Head of caudate nucleus (tissue), 42 donors: Measurements from ENCODE around the gene ENOX1.

Experiments used
- DNase-seq, 42 donors: peaks; one replicate each; pipeline versions ENCODE4 v3.0.0 to v3.0.0-alpha.2; 2020 to 2021; ENCODE audit warnings: mixed read lengths in 7 of 42
- intact Hi-C: fragments of 100-400 bp; cut with DNase I; formaldehyde crosslinking; loops from one replicate; pipeline ENCODE4 v1.15.0; 2022

Gene ENOX1

DNA sequence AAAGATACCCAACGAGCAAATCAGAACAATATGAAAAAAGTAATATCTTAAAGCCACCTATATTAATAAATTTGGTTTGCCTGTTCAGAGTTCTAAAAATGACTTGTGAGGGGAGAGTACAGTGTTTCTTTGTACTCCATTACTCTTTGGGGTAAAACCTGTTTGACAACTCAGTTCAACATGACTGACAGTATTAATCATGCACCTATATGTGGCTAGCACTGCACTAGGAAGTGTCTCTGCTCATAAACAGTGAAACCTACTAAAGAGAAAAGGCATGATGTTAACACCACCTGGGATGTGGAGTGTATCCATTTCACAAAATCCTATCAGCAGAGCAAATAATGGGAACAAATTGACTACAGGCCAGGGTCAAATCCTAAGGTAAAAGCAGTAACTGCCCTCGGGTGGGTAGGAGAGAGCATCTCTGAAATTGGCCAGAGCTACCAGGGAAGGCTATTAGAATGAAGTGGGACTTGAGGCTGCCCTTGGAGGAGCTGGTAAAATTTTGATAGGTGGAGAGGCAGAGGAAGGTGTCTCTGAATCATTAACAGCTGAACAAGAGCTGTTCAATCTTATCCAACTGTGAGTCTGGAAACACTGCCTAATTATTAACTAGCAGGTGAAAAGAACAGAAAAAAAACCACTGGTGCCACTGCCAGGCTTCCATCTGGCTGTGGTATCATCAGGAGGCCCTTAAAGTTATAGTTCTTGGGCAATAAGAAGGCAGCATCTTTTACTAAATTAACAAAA lies 398.3 kb downstream of the ENOX1 start:
- intact Hi-C loops: no loop called here
- DNase-seq: no peak

DNA sequence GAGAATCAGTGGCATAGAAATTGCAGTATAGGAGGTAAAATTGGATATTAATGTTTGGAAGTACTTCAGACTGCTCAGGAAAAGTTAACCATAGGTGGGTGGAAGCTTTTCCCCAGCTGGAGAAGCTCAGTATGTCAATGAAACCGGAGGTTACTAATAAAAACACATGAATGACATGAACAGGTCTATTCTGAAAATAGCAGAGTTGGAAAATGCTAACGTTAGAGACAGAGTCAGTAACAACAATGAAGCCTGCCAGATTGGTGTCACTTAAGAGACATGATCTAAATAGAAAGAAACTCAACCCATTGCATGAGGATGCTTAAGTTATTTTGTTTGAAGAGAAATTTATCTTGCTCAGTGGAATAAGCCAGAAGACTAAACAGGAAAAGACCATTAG lies 398.9 kb downstream of the ENOX1 start:
- DNase-seq: peak in 3 of 42 donors; percentile 27 to 47 (median 33)
- intact Hi-C loops: no loop called here

DNA sequence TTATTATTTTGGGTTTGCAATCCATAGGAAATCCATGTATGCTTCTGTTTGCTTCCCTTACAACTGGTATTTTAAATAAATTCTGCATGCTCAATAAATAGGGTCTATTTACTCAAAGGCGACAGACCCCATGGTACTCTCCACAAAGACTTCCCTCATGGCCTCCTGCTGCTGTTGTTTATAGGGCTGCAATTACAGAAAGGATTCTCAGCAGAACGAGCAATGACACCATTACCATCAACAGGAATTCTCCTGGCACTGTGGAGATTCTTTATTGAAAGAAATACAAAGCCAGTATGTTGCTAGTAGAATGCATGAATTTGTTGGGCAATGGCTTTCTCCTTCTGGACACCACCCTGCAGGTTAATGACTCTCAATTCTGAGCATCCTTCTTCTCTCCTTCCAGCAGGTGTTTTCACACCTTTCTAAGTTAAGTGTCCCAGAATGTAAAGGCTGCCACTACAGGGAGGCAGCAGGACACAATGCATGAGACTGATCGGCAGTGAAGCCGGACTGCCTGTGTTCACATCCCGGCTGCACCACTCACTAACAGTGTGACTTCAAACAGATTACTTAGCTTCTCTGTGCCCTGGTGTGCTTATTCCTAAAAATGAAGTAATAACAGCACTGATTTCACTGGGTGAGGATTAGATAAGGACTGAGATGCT lies 403.1 kb downstream of the ENOX1 start:
- intact Hi-C loops: no loop called here
- no peak for DNase-seq

DNA sequence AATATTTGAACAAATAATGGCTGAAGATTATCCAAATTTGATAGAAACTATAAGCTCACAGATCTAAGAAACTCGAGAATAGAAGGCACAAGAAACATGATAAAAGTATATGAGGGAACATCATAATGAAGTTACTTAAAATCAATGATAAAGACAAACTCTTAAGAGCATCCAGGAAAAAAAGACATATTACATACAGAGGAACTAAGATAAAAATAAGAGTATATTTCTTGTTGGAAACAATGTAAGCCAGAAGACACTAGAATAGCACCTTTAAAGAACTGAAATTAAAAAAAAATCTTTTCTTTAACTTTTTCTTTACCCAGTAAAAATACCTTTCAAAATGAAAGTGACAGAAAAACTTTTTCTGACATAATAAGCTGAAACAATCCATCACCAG lies 407.0 kb downstream of the ENOX1 start:
- no peak for DNase-seq
- intact Hi-C loops: no loop called here

DNA sequence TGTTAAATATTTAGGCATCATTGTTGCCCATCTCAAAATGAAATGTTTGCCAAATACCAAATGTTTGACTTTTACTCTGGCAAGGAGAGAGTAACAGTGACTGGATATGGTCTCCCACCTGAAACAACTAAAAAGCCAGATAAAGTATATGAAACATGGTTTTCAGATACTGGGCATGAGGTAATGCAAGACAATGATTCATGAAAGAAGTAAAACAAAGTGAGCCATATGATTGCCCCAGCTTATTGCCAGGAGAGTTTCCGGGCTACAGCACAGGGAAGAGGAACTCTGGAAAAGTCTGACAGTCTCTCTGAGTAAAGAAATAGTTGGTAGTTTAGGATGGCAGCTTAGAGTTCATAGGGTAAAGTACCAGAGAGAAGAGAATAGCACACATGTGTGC lies 408.8 kb downstream of the ENOX1 start:
- intact Hi-C loops: no loop called here
- DNase-seq: no peak

DNA sequence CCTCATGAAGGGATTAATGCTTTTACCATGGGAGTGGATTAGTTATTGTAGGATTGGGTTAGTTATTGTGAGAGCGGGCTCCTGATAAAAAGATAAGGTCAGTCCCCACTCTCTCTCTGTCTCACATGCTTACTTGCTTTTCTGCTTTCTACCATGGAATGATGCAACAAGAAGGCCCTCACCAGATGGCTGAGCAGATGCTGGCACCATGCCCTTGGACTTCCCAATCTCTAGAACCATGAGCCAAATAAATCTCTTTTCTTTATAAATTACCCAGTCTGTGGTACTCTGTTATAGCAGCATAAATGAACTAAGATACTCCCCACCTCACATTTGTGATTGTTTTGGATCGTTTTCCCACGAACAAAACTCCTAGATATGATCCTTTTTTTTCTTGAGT lies 409.6 kb downstream of the ENOX1 start:
- no peak for DNase-seq
- intact Hi-C loops: no loop called here

DNA sequence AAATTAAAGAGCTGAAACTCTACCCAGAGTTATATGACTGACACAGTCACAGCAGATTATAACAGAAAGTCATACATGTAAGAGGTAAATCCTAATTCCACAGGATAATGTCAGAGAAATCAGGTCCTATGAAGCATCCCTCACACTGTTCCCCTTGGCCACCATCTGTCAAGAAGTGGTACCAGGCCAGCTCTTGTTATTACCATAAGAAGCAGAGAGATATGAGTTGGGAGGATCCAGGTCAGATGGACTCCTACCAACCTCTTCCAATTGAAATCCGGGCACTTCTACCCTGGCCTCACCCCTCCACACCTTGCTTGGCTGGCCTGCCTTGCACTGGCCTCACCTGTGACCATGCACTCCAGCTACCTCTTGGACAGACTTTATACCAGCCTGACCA lies 410.2 kb downstream of the ENOX1 start:
- intact Hi-C loops: no loop called here
- no peak for DNase-seq

DNA sequence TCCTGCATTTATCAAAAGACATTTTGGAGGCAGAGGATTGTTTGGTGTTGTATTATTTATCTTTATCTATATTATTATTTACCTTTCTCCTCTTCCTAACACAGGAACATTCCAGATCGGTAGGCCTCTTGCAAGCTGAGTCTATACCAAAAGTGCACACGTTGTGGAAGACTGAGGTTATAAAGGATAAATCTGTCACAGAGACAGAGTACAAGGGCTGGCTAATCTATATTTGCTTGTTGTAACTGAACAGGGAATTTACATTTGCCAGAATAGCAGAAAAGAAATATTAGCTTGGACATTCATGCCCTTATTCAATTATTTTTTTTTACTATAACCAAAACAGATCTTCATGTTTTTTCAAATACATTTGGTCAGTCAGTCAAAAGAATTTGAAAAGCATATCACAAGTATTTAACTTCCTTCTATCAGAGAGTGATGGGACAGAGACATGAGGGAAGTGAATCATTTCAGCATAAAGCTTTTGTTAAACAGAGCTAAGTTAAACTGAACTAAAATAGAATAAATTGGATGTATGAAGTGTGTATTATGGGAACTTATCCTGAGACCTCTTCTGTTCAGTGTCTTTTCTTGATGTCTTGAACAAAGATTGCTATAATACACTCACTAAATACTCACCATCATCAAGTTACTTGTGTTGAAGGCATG lies 410.8 kb downstream of the ENOX1 start:
- intact Hi-C loops: no loop called here
- DNase-seq: no peak

DNA sequence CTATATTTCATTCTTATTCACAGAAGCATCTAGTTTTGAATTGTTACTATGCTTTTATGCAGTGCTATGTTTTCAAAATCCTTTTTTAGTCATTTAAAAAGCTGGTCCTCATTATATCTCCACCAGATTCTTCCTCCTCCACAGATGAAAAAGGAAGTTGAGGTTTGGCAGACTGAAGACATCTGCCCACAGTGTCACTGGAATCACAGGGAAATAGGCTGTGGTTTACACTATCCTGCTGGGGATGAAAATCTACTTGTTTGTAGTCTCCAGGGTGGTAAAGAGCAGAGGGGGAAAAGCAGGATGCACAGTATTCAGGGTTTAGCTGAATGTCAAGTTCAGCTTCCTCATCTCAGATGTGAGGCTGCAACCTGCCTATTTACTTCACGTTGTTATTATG lies 412.2 kb downstream of the ENOX1 start:
- intact Hi-C loops: no loop called here
- no peak for DNase-seq

DNA sequence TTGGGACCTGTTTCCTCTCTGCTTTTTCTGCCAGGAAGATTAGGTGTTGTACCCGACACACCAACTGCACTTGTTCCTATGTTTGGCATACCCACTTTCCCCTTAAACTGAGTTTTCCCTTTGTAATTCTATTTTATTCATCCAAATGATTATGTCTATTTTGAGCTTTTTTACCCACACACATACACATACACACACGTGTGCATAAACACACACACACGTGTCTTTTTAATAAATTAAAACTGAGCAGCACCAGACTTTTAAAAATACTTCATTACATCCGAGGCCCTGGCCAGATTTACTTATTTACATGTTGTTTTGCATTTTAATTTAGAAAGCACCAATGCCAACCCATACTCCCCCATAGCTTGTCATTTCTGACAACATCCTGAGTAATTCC lies 413.4 kb downstream of the ENOX1 start:
- intact Hi-C loops: no loop called here
- DNase-seq: no peak

DNA sequence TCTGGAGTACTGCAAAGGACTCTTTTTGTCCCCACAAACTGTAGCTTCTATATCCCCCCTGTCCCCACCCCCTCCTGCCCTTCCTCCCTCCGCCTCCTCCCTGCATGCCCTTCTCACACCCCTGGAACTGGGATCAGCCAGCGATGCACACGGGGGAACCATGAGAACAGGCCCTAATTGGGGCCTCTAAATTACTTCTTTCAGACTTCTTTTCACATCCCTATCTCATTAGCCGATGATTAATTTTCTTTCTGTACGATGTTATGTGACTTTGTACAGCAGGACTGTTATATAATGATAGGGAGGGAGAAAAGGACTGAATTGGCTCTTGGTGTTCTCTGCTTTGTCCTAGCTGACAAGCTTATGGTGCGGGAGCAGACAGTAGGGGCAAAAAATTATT lies 415.9 kb downstream of the ENOX1 start:
- intact Hi-C loops: no loop called here
- no peak for DNase-seq

DNA sequence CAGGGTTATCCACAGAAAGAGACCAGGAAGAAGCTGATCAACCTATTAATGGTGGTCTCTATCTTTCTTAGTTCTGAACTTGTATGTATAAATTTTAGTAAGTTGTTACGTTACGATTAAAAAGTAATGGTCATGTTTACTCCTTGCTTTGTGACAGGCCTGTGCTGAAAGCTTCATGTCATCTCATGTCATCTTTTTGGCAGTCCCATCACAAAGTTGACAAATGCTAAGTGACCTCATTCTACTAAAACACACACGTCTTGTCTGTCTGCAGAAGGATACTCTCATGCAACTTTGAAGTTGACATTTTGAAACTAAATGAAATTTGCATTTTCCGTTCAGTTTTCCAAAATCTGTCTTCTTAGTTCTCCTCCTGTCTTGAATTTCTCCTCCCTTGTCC lies 417.5 kb downstream of the ENOX1 start:
- intact Hi-C loops: no loop called here
- no peak for DNase-seq

DNA sequence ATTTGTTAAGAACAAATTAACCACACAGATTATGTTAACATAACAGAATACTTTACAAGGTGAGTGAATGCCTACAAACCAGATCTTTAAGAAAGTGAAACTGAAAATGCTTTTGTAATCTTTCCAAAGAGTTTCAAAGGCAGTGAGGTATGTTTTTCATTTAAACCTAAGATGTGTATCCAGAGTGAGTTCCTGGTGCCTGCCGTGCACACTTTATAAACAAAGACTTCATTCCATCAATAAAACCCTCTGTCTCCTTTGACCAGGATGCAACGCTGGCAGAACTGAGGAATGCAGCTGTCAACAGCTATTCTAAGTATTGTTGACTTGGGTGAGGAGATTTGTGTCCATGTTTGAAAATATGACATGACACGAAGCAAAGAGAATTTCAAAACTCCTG lies 418.8 kb downstream of the ENOX1 start:
- no peak for DNase-seq
- intact Hi-C loops: no loop called here

DNA sequence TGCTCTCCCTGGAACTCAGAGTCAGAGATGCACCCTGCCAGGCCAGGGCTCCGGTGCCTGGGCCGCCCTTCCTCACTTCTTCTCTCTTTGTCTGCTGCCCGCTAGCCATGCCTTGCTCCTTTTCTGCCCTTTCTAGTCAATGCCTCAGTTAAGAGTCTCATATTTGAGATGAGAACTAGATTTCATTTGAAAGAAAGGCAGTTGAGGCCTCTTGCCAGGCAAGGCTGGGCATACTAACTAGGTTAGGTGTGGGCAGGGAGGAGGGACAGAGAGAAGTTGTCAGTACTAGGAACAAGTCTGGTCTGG lies 421.8 kb downstream of the ENOX1 start:
- DNase-seq: peak in 1 of 42 donors; percentile 30
- intact Hi-C loops: no loop called here

DNA sequence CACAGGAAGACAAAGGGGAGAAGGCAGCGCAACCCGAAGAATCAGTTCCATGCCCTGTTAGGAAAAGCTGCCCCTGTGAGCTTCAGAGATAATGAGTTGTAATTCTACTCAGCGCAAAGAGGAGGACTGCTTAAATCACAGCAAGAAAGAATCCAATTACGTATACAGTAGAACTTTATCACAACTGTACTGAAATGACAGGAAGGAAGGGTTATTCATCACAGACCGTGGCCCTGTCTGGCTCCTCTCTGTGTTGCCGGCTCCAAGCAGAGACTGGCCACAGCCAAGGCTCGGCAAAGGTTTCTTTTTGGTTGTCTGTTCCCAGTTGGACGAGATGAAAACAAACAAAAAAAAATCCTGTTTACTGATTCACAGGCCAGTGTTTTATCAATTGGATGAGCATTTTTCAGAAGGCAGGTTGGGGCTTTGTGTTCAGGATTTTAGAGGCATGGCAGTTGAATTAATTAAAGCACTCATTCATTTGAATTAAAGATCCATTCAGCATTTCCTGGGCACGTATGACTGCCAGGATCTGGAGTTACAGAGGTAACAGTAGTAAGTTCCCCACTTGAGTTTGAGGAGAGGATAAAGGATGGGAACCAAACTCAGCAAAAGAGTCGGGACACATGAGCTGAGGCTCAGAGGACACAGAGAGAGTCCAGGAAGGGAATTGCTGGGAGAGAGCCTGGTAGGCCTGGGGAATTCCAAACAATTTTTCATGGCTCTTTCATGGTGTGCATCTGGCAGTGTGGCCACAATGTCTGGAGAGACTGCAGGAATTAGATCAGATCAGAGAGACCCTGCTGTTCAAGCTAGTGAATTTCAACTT lies 422.3 kb downstream of the ENOX1 start:
- peak in 22 of 42 donors; percentile 14 to 68 (median 40) for DNase-seq
- intact Hi-C loops: no loop called here

DNA sequence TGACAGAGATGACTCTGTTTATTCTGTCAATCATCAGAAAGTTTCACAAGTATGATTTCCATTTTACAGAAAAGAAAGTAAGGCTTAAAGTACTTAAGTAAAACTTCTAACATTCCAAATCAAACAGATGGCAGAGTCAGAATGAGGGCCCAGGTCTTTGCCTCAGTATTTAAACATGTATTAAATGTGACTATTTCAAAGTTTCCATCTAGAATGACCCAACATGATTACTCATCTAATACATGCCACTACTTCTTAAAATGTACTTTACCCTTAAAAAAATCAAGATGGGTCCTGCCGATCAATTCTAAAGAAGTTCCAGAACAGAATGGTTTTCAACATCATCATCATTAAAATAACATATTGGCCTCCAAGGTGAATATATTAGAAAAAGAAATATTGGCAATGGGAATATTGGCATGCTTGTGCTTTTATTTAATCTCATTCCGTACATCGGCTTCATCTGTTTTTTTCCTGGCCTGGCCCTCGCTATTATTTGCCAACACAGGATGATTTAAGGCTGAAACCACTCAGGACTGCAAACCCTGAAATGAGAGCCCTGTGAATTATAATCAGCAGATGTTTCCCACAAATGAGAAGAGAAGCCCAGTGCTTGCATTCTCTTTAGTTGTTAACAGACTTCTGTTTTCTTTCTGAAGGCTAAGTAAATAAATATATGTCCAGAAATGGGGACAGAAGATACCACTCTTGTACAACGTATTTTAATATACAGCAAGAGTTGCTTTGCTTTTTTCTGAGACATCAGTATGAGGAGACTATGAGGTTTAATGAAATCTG lies 423.4 kb downstream of the ENOX1 start:
- intact Hi-C loops: no loop called here
- DNase-seq: no peak

DNA sequence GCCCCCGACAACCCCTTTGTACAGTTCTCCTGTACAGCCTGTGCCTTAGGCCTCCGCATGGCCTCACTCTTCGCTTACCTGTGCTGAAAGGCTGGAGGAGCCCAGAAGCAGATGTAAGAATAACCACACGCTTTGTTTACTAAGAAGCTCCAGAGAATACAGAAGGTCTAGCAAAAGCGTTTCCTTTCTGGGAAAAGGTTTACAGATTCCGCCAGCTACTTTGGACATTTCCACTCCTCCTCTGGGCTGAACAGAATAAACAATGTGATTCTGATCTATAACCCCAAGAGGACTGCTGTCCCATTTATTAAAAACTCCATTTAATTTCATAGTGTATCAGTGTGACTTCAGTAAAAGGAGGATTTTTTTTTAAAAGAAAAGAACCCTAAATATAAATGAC lies 424.2 kb downstream of the ENOX1 start:
- no peak for DNase-seq
- intact Hi-C loops: no loop called here

DNA sequence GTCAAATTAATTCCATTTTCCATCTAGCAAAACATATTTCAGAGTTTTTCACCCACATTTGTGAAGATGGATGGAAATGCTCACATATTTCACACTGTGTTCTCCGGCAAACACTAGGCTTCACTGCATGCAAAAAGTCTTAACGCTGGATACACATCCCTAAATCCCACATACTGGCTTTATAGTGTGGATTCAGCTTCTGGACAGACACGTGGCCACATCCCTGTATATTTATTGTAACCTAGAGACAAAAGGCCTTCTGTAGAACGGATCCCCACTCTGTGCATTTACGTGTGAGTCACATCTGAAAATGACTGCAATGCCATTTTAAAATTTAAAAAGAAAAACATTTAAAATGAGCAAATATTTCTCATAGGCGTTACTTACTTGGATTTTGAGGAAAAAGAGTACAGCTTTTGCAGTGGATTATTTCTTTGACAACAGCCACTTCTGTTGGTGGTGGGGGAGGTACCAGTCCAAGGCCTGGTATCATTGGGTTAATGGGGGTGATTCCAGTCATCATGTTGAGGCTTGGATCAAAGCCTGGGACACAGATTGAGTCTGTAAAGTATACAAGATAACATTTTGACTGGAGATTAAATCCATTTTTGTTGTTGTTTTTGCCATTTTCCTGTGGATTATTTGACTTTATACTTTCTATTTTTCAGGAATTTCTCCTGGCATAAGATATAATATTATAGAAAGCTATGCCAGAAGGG lies 425.7 kb downstream of the ENOX1 start:
- intact Hi-C loops: no loop called here
- no peak for DNase-seq
